SK-N-SH (cell line): ENCODE measurements around the gene NCAM1. TPM values are rescaled to one million over a fixed set of nuclear protein-coding genes. Genes with fewer than 3 reads are reported as not detected.

Experiments used
- CTCF ChIA-PET: fragments of 300-600, 350-600 bp; formaldehyde crosslinking; extraction: SDS; loops from one replicate; lab custom pipeline; 2021; lab: Yijun Ruan, JAX
- POLR2A ChIA-PET: fragments of 350-600 bp; sonication (Branson Sonifier 250); formaldehyde crosslinking; extraction: SDS; loops from one replicate; lab custom pipeline; 2020; ENCODE audit warnings: antibody characterized with exemption, inconsistent platforms; lab: Yijun Ruan, JAX
- DNase-seq: peaks from one replicate; pipeline ENCODE4 v3.0.0; 2012
- H2AFZ ChIP-seq: fragments of 200-600 bp; sonication (generic); 2 replicates; pipeline ENCODE4 v1.8.1; 2016; ENCODE audit warnings: antibody characterized with exemption, mild to moderate bottlenecking, low read depth
- H3F3A ChIP-seq: fragments of 200-600 bp; sonication (generic); replicated peaks from 2 replicates; pipeline ENCODE3; 2016; ENCODE audit warnings: antibody characterized with exemption, mild to moderate bottlenecking; ENCODE audit not compliant: insufficient read depth
- H3K27ac ChIP-seq, 2 experiments: fragments of 200-500 bp in 1 of 2; fragments of 200-600 bp in 1 of 2; sonication (Bioruptor generic) in 1 of 2; sonication (generic), shearing (Covaris generic) in 1 of 2; 2 replicates each; pipeline versions ENCODE4 v1.5.1 to v1.6.1; 2014 to 2016; ENCODE audit warnings: low read depth in 2 of 2, inconsistent platforms in 1 of 2, low read length in 1 of 2, mild to moderate bottlenecking in 1 of 2, mixed read lengths in 1 of 2
- H3K27me3 ChIP-seq: fragments of 200-600 bp; sonication (generic), shearing (Covaris generic); 2 replicates; pipeline ENCODE4 v1.6.1; 2016; ENCODE audit warnings: mixed run types; ENCODE audit not compliant: insufficient read depth
- H3K36me3 ChIP-seq, 2 experiments: fragments of 200-500 bp in 1 of 2; fragments of 200-600 bp in 1 of 2; sonication (Bioruptor generic) in 1 of 2; sonication (generic) in 1 of 2; replicated peaks in 1 of 2; 2 replicates each; pipeline versions ENCODE3 to v1.5.1; 2014 to 2016; ENCODE audit warnings: low read length in 1 of 2, mild to moderate bottlenecking in 1 of 2; ENCODE audit not compliant: insufficient read depth in 2 of 2, control insufficient read depth in 1 of 2
- H3K4me1 ChIP-seq, 2 experiments: fragments of 200-500 bp in 1 of 2; fragments of 200-600 bp in 1 of 2; sonication (Bioruptor generic) in 1 of 2; sonication (generic), shearing (Covaris generic) in 1 of 2; 2 replicates each; pipeline versions ENCODE4 v1.5.1 to v1.6.1; 2014 to 2016; ENCODE audit warnings: low read depth in 1 of 2, low read length in 1 of 2, mixed run types in 1 of 2; ENCODE audit not compliant: insufficient read depth in 2 of 2, control insufficient read depth in 1 of 2
- H3K4me2 ChIP-seq: fragments of 200-600 bp; sonication (generic), shearing (Covaris generic); 2 replicates; pipeline ENCODE4 v1.6.1; 2017; ENCODE audit warnings: mixed run types
- H3K4me3 ChIP-seq, 2 experiments: fragments of 200-500 bp in 1 of 2; fragments of 200-600 bp in 1 of 2; sonication (Bioruptor generic) in 1 of 2; sonication (generic), shearing (Covaris generic) in 1 of 2; 2 replicates each; pipeline versions ENCODE4 v1.5.1 to v1.8.1; 2014 to 2016; ENCODE audit warnings: low read depth in 2 of 2, inconsistent platforms in 1 of 2, low read length in 1 of 2, mild to moderate bottlenecking in 1 of 2, mixed read lengths in 1 of 2, moderate library complexity in 1 of 2
- H3K79me2 ChIP-seq: fragments of 200-600 bp; sonication (generic); 2 replicates; pipeline ENCODE4 v1.8.1; 2017; ENCODE audit warnings: mild to moderate bottlenecking; ENCODE audit not compliant: insufficient read depth
- H3K9ac ChIP-seq: fragments of 200-600 bp; sonication (generic); 2 replicates; pipeline ENCODE4 v1.6.1; 2017; ENCODE audit warnings: mixed run types
- H3K9me2 ChIP-seq: fragments of 200-600 bp; sonication (generic); 2 replicates; pipeline ENCODE4 v1.6.1; 2017; ENCODE audit warnings: mixed run types
- H3K9me3 ChIP-seq: fragments of 200-600 bp; sonication (generic); 2 replicates; pipeline ENCODE4 v1.6.1; 2017; ENCODE audit warnings: mixed run types, mild to moderate bottlenecking, moderate library complexity
- H4K20me1 ChIP-seq: fragments of 200-600 bp; sonication (generic); 2 replicates; pipeline ENCODE4 v1.6.1; 2017; ENCODE audit warnings: mild to moderate bottlenecking, mixed run types; ENCODE audit not compliant: insufficient read depth
- CHD2 ChIP-seq: fragments of 150-350 bp; IDR thresholded peaks from 2 replicates; pipeline ENCODE4 v1.6.1; 2018; ENCODE audit warnings: low read length; ENCODE audit not compliant: partially characterized antibody
- EP300 ChIP-seq, 2 experiments: IDR thresholded peaks; 2 replicates each; pipeline versions ENCODE4 v1.4.0 to v1.6.1; 2012; ENCODE audit warnings: borderline replicate concordance in 1 of 2, low read depth in 1 of 2, low read length in 1 of 2
- EZH2phosphoT487 ChIP-seq: fragments of 200-600 bp; sonication (generic); IDR thresholded peaks from 2 replicates; pipeline ENCODE4 v1.6.1; 2017; ENCODE audit warnings: low read depth, mixed run types, mild to moderate bottlenecking, antibody characterized with exemption, moderate library complexity, borderline replicate concordance
- FOXM1 ChIP-seq: IDR thresholded peaks from 2 replicates; pipeline ENCODE4 v1.4.0; 2012; ENCODE audit warnings: low read depth, mild to moderate bottlenecking
- GABPA ChIP-seq: IDR thresholded peaks from 2 replicates; pipeline ENCODE4 v1.4.0; 2012; ENCODE audit warnings: low read depth, mild to moderate bottlenecking
- GATA2 ChIP-seq: sonication (generic); formaldehyde crosslinking; IDR thresholded peaks from 2 replicates; pipeline ENCODE4 v1.5.0; 2020; ENCODE audit warnings: mild to moderate bottlenecking, missing genetic modification reagents
- JUND ChIP-seq: IDR thresholded peaks from 2 replicates; pipeline ENCODE4 v1.4.0; 2012
- MEF2A ChIP-seq: IDR thresholded peaks from 2 replicates; pipeline ENCODE4 v1.4.0; 2012; ENCODE audit warnings: low read depth, borderline replicate concordance
- MXI1 ChIP-seq: IDR thresholded peaks from 2 replicates; pipeline ENCODE4 v1.6.1; 2012; ENCODE audit warnings: mild to moderate bottlenecking, low read depth, low read length, improper control_type of control experiment
- NFIC ChIP-seq: IDR thresholded peaks from 2 replicates; pipeline ENCODE4 v1.4.0; 2012; ENCODE audit warnings: borderline replicate concordance
- NRF1 ChIP-seq: IDR thresholded peaks from 2 replicates; pipeline ENCODE4 v1.6.1; 2012; ENCODE audit warnings: low read depth, mild to moderate bottlenecking, low read length
- POLR2AphosphoS5 ChIP-seq: IDR thresholded peaks from 2 replicates; pipeline ENCODE4 v1.6.1; 2012; ENCODE audit warnings: low read depth, low read length
- RAD21 ChIP-seq: IDR thresholded peaks from 2 replicates; pipeline ENCODE4 v1.6.1; 2012; ENCODE audit warnings: mild to moderate bottlenecking, low read length
- RCOR1 ChIP-seq: fragments of 150-350 bp; IDR thresholded peaks from 2 replicates; pipeline ENCODE4 v1.6.1; 2017; ENCODE audit warnings: antibody characterized with exemption, low read length
- RFX5 ChIP-seq: IDR thresholded peaks from 2 replicates; pipeline ENCODE4 v1.6.1; 2012; ENCODE audit warnings: mild to moderate bottlenecking, improper control_type of control experiment, low read length
- SMC3 ChIP-seq: IDR thresholded peaks from 2 replicates; pipeline ENCODE4 v1.6.1; 2012; ENCODE audit warnings: low read depth, low read length, improper control_type of control experiment
- TAF1 ChIP-seq: IDR thresholded peaks from 2 replicates; pipeline ENCODE4 v1.6.1; 2012; ENCODE audit warnings: low read depth, mild to moderate bottlenecking, low read length, moderate library complexity, borderline replicate concordance
- WGBS: methylation state at CpG from one replicate; pipeline ENCODE4 v1.1.6; 2017; ENCODE audit warnings: low lambda C conversion rate; 5-methylcytosine and 5-hydroxymethylcytosine counted together
- polyA plus RNA-seq, 3 experiments: library from polyadenylated mRNA; depleted of rRNA; stranded (reverse); fragments of >200 nt; gene quantifications; 2 replicates each; pipeline ENCODE4 v1.2.3, GENCODE V29; 2012
- TF ChIP-seq, protein P1 (sequence below): IDR thresholded peaks from 2 replicates; pipeline ENCODE4; 2012
- TF ChIP-seq, protein P2 (sequence below): IDR thresholded peaks from 2 replicates; pipeline ENCODE4 v1.6.1; 2012; ENCODE audit warnings: mild to moderate bottlenecking, low read depth, low read length, moderate library complexity
- TF ChIP-seq, protein P3 (sequence below): IDR thresholded peaks from 2 replicates; pipeline ENCODE4 v1.4.0; 2012; ENCODE audit warnings: low read depth
- TF ChIP-seq, protein P4 (sequence below): IDR thresholded peaks from 2 replicates; pipeline ENCODE4 v1.4.0; 2012; ENCODE audit warnings: low read depth, borderline replicate concordance
- TF ChIP-seq, protein P5 (sequence below): fragments of 150-350 bp; IDR thresholded peaks from 2 replicates; pipeline ENCODE4 v1.6.1; 2016; ENCODE audit warnings: mild to moderate bottlenecking, low read depth, low read length
- TF ChIP-seq, protein P6 (sequence below): fragments of 150-350 bp; IDR thresholded peaks from 2 replicates; pipeline ENCODE4 v1.6.1; 2017; ENCODE audit warnings: antibody characterized with exemption, low read length, low read depth, borderline replicate concordance

The NCAM1 gene
- polyA plus RNA-seq, 1 of the 3 experiments (the other 2 are of a cell fraction), result 19.4 TPM

DNA sequence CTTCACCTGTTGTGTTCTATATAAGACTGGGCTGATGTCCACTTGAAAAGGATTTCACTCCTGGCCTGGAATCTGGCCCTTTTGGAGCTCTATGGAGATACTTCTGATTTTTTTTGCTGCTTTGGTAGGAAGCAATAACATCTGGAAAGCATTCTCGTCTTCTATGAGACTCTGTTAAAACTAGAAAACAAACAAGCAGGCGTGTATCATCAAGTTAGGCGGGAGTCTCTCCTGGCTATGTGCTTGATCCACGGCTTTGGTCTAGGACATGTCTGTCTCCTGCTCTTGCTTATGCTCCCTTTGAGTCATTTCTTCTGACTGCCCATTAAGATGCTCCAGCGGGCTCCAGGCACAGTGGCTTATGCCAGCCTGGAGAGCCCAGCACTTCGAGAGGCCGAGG lies 231.8 kb downstream of the NCAM1 start (continued):
- TF ChIP-seq, protein P1, sequence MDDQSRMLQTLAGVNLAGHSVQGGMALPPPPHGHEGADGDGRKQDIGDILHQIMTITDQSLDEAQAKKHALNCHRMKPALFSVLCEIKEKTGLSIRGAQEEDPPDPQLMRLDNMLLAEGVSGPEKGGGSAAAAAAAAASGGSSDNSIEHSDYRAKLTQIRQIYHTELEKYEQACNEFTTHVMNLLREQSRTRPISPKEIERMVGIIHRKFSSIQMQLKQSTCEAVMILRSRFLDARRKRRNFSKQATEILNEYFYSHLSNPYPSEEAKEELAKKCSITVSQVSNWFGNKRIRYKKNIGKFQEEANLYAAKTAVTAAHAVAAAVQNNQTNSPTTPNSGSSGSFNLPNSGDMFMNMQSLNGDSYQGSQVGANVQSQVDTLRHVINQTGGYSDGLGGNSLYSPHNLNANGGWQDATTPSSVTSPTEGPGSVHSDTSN, result no peak
- TF ChIP-seq RFX5, result no peak

DNA sequence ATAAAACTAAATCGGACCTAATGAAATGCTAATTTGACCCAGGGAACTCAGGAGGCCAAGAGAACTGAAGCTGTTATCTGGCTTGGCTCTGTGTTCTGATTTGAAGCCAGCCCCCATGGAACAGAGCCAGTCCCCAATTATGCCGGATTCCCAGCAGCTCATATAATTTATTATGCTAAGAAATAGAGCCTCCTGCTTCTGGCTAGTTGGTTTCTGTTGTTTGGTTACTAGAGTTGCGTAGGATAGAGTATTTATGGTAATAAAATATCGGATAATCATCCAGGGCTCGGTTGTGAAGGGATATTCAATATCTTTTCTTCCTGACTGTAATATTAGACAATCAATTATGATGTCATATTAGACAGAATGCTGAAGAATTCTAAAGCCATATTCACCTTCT lies 232.7 kb downstream of the NCAM1 start:
- peak; percentile 62 for DNase-seq
- H3K27me3 ChIP-seq, result no peaks in the 10 kb centered on the region
- CTCF ChIA-PET, result interaction anchor here (1.3 to 2.2 kb wide), 4 partner anchors 10 to 606 kb away, joined by 4 to 5 read pairs (median 4); no protein-coding TSS in a partner anchor
- TF ChIP-seq, protein P2, sequence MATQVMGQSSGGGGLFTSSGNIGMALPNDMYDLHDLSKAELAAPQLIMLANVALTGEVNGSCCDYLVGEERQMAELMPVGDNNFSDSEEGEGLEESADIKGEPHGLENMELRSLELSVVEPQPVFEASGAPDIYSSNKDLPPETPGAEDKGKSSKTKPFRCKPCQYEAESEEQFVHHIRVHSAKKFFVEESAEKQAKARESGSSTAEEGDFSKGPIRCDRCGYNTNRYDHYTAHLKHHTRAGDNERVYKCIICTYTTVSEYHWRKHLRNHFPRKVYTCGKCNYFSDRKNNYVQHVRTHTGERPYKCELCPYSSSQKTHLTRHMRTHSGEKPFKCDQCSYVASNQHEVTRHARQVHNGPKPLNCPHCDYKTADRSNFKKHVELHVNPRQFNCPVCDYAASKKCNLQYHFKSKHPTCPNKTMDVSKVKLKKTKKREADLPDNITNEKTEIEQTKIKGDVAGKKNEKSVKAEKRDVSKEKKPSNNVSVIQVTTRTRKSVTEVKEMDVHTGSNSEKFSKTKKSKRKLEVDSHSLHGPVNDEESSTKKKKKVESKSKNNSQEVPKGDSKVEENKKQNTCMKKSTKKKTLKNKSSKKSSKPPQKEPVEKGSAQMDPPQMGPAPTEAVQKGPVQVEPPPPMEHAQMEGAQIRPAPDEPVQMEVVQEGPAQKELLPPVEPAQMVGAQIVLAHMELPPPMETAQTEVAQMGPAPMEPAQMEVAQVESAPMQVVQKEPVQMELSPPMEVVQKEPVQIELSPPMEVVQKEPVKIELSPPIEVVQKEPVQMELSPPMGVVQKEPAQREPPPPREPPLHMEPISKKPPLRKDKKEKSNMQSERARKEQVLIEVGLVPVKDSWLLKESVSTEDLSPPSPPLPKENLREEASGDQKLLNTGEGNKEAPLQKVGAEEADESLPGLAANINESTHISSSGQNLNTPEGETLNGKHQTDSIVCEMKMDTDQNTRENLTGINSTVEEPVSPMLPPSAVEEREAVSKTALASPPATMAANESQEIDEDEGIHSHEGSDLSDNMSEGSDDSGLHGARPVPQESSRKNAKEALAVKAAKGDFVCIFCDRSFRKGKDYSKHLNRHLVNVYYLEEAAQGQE, result no peak
- no peak for TF ChIP-seq MEF2A
- TF ChIP-seq RAD21, result peak; percentile 6; the same call in 1 of the 2 replicates
- TF ChIP-seq NFIC, result peak; percentile 55
- peak; percentile 52 for TF ChIP-seq GATA2 (CRISPR knock-in tag)
- no peak for TF ChIP-seq SMC3
- TF ChIP-seq EP300 (IDR thresholded peaks at IDR 0.05; ENCODE audit: borderline replicate concordance in 1 of 2, low read depth in 1 of 2, low read length in 1 of 2), result peak in 1 of 2 experiments; percentile 48; a peak in 1 of 4 replicates
- no peak for TF ChIP-seq FOXM1
- TF ChIP-seq NRF1, result no peak
- TF ChIP-seq JUND, result no peak
- no peak for TF ChIP-seq RFX5
- TF ChIP-seq MXI1, result no peak
- TF ChIP-seq, protein P3, sequence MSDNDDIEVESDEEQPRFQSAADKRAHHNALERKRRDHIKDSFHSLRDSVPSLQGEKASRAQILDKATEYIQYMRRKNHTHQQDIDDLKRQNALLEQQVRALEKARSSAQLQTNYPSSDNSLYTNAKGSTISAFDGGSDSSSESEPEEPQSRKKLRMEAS, result no peak
- TF ChIP-seq RCOR1, result peak; percentile 78
- TF ChIP-seq, protein P4, sequence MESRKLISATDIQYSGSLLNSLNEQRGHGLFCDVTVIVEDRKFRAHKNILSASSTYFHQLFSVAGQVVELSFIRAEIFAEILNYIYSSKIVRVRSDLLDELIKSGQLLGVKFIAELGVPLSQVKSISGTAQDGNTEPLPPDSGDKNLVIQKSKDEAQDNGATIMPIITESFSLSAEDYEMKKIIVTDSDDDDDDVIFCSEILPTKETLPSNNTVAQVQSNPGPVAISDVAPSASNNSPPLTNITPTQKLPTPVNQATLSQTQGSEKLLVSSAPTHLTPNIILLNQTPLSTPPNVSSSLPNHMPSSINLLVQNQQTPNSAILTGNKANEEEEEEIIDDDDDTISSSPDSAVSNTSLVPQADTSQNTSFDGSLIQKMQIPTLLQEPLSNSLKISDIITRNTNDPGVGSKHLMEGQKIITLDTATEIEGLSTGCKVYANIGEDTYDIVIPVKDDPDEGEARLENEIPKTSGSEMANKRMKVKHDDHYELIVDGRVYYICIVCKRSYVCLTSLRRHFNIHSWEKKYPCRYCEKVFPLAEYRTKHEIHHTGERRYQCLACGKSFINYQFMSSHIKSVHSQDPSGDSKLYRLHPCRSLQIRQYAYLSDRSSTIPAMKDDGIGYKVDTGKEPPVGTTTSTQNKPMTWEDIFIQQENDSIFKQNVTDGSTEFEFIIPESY, result no peak
- peak; percentile 48 for TF ChIP-seq CHD2
- TF ChIP-seq, protein P5, sequence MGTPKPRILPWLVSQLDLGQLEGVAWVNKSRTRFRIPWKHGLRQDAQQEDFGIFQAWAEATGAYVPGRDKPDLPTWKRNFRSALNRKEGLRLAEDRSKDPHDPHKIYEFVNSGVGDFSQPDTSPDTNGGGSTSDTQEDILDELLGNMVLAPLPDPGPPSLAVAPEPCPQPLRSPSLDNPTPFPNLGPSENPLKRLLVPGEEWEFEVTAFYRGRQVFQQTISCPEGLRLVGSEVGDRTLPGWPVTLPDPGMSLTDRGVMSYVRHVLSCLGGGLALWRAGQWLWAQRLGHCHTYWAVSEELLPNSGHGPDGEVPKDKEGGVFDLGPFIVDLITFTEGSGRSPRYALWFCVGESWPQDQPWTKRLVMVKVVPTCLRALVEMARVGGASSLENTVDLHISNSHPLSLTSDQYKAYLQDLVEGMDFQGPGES, result no peak
- TF ChIP-seq TAF1, result no peak
- TF ChIP-seq EZH2phosphoT487, result no peak
- TF ChIP-seq POLR2AphosphoS5, result no peak; the same call in 1 of the 2 replicates
- TF ChIP-seq, protein P6, sequence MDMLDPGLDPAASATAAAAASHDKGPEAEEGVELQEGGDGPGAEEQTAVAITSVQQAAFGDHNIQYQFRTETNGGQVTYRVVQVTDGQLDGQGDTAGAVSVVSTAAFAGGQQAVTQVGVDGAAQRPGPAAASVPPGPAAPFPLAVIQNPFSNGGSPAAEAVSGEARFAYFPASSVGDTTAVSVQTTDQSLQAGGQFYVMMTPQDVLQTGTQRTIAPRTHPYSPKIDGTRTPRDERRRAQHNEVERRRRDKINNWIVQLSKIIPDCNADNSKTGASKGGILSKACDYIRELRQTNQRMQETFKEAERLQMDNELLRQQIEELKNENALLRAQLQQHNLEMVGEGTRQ, result no peak
- no peak for TF ChIP-seq GABPA

More for the DNA sequence above, 232.7 kb downstream of the NCAM1 start:
- no peak overlapping the region for H3K9ac ChIP-seq
- H3K36me3 ChIP-seq, result no peaks in the 10 kb centered on the region
- H4K20me1 ChIP-seq, result no peaks in the 10 kb centered on the region
- 38% methylated on average over 5 of the region's 5 CpGs for WGBS
- no peaks in the 10 kb centered on the region for H3K9me3 ChIP-seq
- H3K27ac ChIP-seq, result peak overlapping the region in 1 of 2 experiments; percentile 94; a peak in 2 of 4 replicates
- no peak overlapping the region for H3K4me2 ChIP-seq
- no peaks in the 10 kb centered on the region for H3F3A ChIP-seq
- no peak overlapping the region for H3K4me3 ChIP-seq
- H2AFZ ChIP-seq, result no peak overlapping the region
- no peaks in the 10 kb centered on the region for H3K79me2 ChIP-seq
- H3K4me1 ChIP-seq, result peaks cover 14 to 46% of the 10 kb centered on the region in 2 experiments; a peak in 3 of 4 replicates
- no peaks in the 10 kb centered on the region for H3K9me2 ChIP-seq
- POLR2A ChIA-PET, result interaction anchor here (1.1 to 2.4 kb wide), 3 partner anchors 9 to 193 kb away, joined by 3 to 8 read pairs (median 5); no protein-coding TSS in a partner anchor
